ENCODE measurements around the gene CFAP92.

The CFAP92 gene

GRCh38 chr3:128999102-128999501 lies 5.2 kb upstream of the CFAP92 start:
- Histone ChIP-seq H3K4me3 (ENCODE audit: insufficient read length, low read depth) (no peak overlapping the region), H3K9me3 (ENCODE audit: insufficient read depth, low read length) (no peaks in the 10 kb centered on the region), H3K9ac (ENCODE audit: insufficient read length, low read depth) (peak overlapping the region; percentile 1), H3K27me3 (ENCODE audit: insufficient read depth, insufficient read length) (peaks cover 68% of the 10 kb centered on the region), H3K36me3 (ENCODE audit: insufficient read depth, insufficient read length, low read length) (no peaks in the 10 kb centered on the region), H3K4me1 (ENCODE audit: insufficient read depth, insufficient read length) (peaks cover 11% of the 10 kb centered on the region)
- DNase-seq (ENCODE audit: low read depth, low spot score): no peak
- TF ChIP-seq SUZ12 (IDR thresholded peaks at IDR 0.05; ENCODE audit: extremely low read depth, insufficient read depth, insufficient read length): no peak
- no peak for TF ChIP-seq YY1 (IDR thresholded peaks at IDR 0.05; ENCODE audit: insufficient read depth, insufficient read length)
- TF ChIP-seq ZNF274 (IDR thresholded peaks at IDR 0.05; ENCODE audit: low read depth, low read length): no peak

GRCh38 chr3:128998561-128998960 lies 4.7 kb upstream of the CFAP92 start:
- Histone ChIP-seq H3K4me1 (ENCODE audit: insufficient read depth, insufficient read length) (peaks cover 11% of the 10 kb centered on the region), H3K9ac (ENCODE audit: insufficient read length, low read depth) (peak overlapping the region; percentile 1), H3K4me3 (ENCODE audit: insufficient read length, low read depth) (no peak overlapping the region), H3K27me3 (ENCODE audit: insufficient read depth, insufficient read length) (peaks cover 66% of the 10 kb centered on the region), H3K36me3 (ENCODE audit: insufficient read depth, insufficient read length, low read length) (no peaks in the 10 kb centered on the region), H3K9me3 (ENCODE audit: insufficient read depth, low read length) (no peaks in the 10 kb centered on the region)
- DNase-seq (ENCODE audit: low read depth, low spot score): no peak
- TF ChIP-seq YY1 (IDR thresholded peaks at IDR 0.05; ENCODE audit: insufficient read depth, insufficient read length): no peak
- no peak for TF ChIP-seq SUZ12 (IDR thresholded peaks at IDR 0.05; ENCODE audit: extremely low read depth, insufficient read depth, insufficient read length)
- TF ChIP-seq ZNF274 (IDR thresholded peaks at IDR 0.05; ENCODE audit: low read depth, low read length): no peak

- no peaks in the 10 kb centered on the region for H3K9me3 ChIP-seq (ENCODE audit: insufficient read depth, low read length)
- no peaks in the 10 kb centered on the region for H3K36me3 ChIP-seq (ENCODE audit: insufficient read depth, insufficient read length, low read length)
- DNase-seq (ENCODE audit: low read depth, low spot score): no peak
- peaks cover 65% of the 10 kb centered on the region for H3K27me3 ChIP-seq (ENCODE audit: insufficient read depth, insufficient read length)
- no peak overlapping the region for H3K9ac ChIP-seq (ENCODE audit: insufficient read length, low read depth)
- H3K4me3 ChIP-seq (ENCODE audit: insufficient read length, low read depth): no peak overlapping the region
- peaks cover 11% of the 10 kb centered on the region for H3K4me1 ChIP-seq (ENCODE audit: insufficient read depth, insufficient read length)
- TF ChIP-seq SUZ12 (IDR thresholded peaks at IDR 0.05; ENCODE audit: extremely low read depth, insufficient read depth, insufficient read length): no peak
- no peak for TF ChIP-seq YY1 (IDR thresholded peaks at IDR 0.05; ENCODE audit: insufficient read depth, insufficient read length)
- no peak for TF ChIP-seq ZNF274 (IDR thresholded peaks at IDR 0.05; ENCODE audit: low read depth, low read length)
These were observed 3.7 kb upstream of the CFAP92 start for GRCh38 chr3:128997486-128998133.

- Histone ChIP-seq H3K9me3 (ENCODE audit: insufficient read depth, low read length) (no peaks in the 10 kb centered on the region), H3K36me3 (ENCODE audit: insufficient read depth, insufficient read length, low read length) (no peaks in the 10 kb centered on the region), H3K27me3 (ENCODE audit: insufficient read depth, insufficient read length) (peaks cover 63% of the 10 kb centered on the region), H3K4me3 (ENCODE audit: insufficient read length, low read depth) (no peak overlapping the region), H3K4me1 (ENCODE audit: insufficient read depth, insufficient read length) (peaks cover 6% of the 10 kb centered on the region), H3K9ac (ENCODE audit: insufficient read length, low read depth) (no peak overlapping the region)
- TF ChIP-seq ZNF274 (IDR thresholded peaks at IDR 0.05; ENCODE audit: low read depth, low read length) (no peak), YY1 (IDR thresholded peaks at IDR 0.05; ENCODE audit: insufficient read depth, insufficient read length) (no peak), SUZ12 (IDR thresholded peaks at IDR 0.05; ENCODE audit: extremely low read depth, insufficient read depth, insufficient read length) (no peak)
- no peak for DNase-seq (ENCODE audit: low read depth, low spot score)
These were observed 2.9 kb upstream of the CFAP92 start for GRCh38 chr3:128996726-128997125.

GRCh38 chr3:128996200-128996599 lies 2.3 kb upstream of the CFAP92 start:
- Histone ChIP-seq H3K9me3 (ENCODE audit: insufficient read depth, low read length) (no peaks in the 10 kb centered on the region), H3K27me3 (ENCODE audit: insufficient read depth, insufficient read length) (peaks cover 62% of the 10 kb centered on the region), H3K4me1 (ENCODE audit: insufficient read depth, insufficient read length) (peaks cover 6% of the 10 kb centered on the region), H3K36me3 (ENCODE audit: insufficient read depth, insufficient read length, low read length) (no peaks in the 10 kb centered on the region), H3K9ac (ENCODE audit: insufficient read length, low read depth) (no peak overlapping the region), H3K4me3 (ENCODE audit: insufficient read length, low read depth) (no peak overlapping the region)
- TF ChIP-seq SUZ12 (IDR thresholded peaks at IDR 0.05; ENCODE audit: extremely low read depth, insufficient read depth, insufficient read length) (no peak), ZNF274 (IDR thresholded peaks at IDR 0.05; ENCODE audit: low read depth, low read length) (no peak), YY1 (IDR thresholded peaks at IDR 0.05; ENCODE audit: insufficient read depth, insufficient read length) (no peak)
- no peak for DNase-seq (ENCODE audit: low read depth, low spot score)

GRCh38 chr3:128995737-128996136 lies 1.9 kb upstream of the CFAP92 start:
- H3K4me1 ChIP-seq (ENCODE audit: insufficient read depth, insufficient read length): peaks cover 4% of the 10 kb centered on the region
- TF ChIP-seq SUZ12 (IDR thresholded peaks at IDR 0.05; ENCODE audit: extremely low read depth, insufficient read depth, insufficient read length) (no peak), YY1 (IDR thresholded peaks at IDR 0.05; ENCODE audit: insufficient read depth, insufficient read length) (no peak), ZNF274 (IDR thresholded peaks at IDR 0.05; ENCODE audit: low read depth, low read length) (no peak)
- no peak overlapping the region for H3K4me3 ChIP-seq (ENCODE audit: insufficient read length, low read depth)
- no peak for DNase-seq (ENCODE audit: low read depth, low spot score)
- H3K9me3 ChIP-seq (ENCODE audit: insufficient read depth, low read length): no peaks in the 10 kb centered on the region
- peaks cover 59% of the 10 kb centered on the region for H3K27me3 ChIP-seq (ENCODE audit: insufficient read depth, insufficient read length)
- no peaks in the 10 kb centered on the region for H3K36me3 ChIP-seq (ENCODE audit: insufficient read depth, insufficient read length, low read length)
- H3K9ac ChIP-seq (ENCODE audit: insufficient read length, low read depth): no peak overlapping the region

GRCh38 chr3:128994581-128995546 lies 988 bp upstream of the CFAP92 start:
- Histone ChIP-seq H3K9me3 (ENCODE audit: insufficient read depth, low read length) (no peaks in the 10 kb centered on the region), H3K4me1 (ENCODE audit: insufficient read depth, insufficient read length) (no peaks in the 10 kb centered on the region), H3K4me3 (ENCODE audit: insufficient read length, low read depth) (no peak overlapping the region), H3K9ac (ENCODE audit: insufficient read length, low read depth) (peak overlapping the region; percentile 12), H3K36me3 (ENCODE audit: insufficient read depth, insufficient read length, low read length) (no peaks in the 10 kb centered on the region), H3K27me3 (ENCODE audit: insufficient read depth, insufficient read length) (peaks cover 51% of the 10 kb centered on the region)
- DNase-seq (ENCODE audit: low read depth, low spot score): no peak
- TF ChIP-seq YY1 (IDR thresholded peaks at IDR 0.05; ENCODE audit: insufficient read depth, insufficient read length): no peak
- TF ChIP-seq SUZ12 (IDR thresholded peaks at IDR 0.05; ENCODE audit: extremely low read depth, insufficient read depth, insufficient read length): no peak
- TF ChIP-seq ZNF274 (IDR thresholded peaks at IDR 0.05; ENCODE audit: low read depth, low read length): no peak
